HG03432 (cell line): ENCODE data around the gene CASKIN2.
"Not testable (repeated sequence)": the region's sequence is repeated elsewhere in the genome, so short reads cannot be mapped to it uniquely, and the experiment has no call there.

ENCODE experiments used
- ATAC-seq: cut with Tn5 transposase; IDR thresholded peaks from one replicate; pipeline ENCODE4 v1.9.1; 2021; ENCODE audit warnings: mild to moderate bottlenecking, moderate library complexity; ENCODE audit not compliant: unreplicated experiment

CASKIN2 gene

DNA sequence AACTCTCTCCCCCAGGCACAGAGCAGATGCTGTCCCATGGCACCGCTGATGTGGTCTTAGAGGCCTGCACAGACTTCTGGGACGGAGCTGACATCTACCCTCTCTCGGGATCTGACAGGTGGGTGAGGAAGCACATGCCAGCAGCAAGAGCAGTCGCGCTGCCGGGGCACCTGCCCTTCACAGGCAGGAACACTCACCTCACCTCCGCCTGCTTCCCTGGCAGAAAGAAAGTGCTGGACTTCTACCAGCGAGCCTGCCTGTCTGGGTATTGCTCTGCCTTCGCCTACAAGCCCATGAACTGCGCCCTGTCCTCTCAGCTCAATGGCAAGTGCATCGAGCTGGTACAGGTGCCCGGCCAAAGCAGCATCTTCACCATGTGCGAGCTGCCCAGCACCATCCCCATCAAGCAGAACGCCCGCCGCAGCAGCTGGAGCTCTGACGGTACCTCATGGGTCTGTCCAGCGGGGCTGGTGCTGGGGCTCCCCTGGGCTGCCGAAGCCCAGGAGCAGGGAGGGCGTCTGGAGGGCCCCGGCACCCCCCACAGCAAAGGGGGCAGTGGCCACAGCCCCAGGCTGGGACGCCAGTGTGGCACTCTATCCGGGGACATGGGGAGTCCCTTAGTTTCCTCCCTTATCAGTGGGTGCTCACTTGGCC lies 21.7 kb downstream of the CASKIN2 start:
- ATAC-seq: no peak

- ATAC-seq: no peak
Observed at GRCh38 chr17:75492555-75493168, 22.7 kb downstream of the CASKIN2 start.

DNA sequence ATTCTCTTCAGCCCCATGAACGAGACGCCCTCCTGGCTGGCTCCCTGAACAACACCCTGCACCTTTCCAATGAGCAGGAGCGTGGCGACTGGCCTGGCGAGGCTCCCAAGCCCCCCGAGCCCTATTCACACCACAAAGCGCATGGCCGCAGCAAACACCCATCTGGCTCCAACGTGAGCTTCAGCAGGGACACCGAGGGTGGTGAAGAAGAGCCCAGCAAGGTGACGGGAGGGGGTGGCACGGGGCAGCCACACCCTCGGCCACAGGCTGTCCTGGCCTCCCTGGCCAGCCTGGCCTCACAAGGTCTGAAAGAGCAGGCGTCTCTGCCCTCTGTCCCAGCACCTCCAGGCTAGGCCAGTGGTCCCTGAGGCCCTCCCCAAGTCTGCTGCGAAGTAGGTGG lies 23.7 kb downstream of the CASKIN2 start:
- no peak for ATAC-seq

DNA sequence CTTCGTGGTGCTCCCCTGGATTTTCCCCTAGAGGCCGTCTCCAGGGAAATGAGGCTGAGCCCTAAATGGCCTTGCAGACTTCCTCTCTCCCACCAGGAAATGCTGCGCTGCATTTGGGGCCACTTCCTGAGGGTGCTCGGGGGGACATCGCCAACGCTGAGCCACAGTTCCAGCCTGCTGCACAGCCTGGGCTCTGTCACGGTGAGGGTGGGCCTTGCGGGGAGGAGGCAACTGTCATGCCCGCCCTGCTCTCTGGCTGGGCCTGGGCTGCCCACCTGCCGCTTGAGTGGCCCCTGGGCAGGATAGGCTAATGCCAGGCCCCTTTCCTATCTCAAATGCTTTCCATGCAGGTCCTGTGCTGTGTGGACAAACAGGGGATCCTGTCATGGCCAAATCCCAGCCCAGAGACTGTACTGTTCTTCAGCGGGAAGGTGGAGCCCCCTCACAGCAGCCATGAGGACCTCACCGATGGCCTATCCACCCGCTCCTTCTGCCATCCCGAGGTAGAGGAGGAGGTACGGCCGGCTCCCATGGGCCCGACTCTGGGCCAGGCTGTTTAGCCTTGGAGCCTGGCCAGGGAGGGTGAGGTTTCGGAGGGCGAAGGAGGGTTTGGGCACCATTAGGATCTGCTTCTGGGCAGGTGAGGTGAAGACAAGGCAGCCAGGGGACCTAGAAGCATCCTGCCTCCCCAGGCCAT lies 24.2 kb downstream of the CASKIN2 start:
- no peak for ATAC-seq

DNA sequence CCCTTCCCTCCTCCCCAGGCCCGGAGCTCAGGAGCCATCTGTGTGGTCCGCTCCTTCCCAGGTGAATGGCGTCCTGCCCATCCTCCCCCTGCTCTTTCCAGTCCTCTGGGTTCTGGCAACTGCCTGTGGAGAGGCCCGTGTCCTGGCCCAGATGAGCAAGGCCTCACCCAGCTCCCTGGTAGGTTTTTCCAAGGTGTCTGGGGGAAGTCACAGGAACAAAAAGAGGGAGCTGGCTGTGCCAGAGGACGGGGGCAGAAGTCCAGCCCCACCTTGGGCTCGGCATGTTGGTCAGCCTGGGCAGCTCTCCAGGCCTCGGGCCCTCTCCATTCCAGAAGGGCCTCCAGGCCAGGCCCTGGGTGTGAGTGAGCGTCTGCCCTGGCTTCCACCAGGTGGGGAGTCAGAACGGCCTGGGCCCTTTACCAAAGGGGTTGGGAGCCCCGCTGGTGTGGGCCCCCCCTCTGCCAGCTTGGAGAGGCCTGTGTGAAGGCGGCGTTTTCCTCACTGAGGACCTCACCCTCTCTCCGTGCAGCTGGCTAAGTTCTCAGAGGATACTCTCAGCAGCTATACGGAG lies 25.1 kb downstream of the CASKIN2 start:
- ATAC-seq: no peak

- ATAC-seq: no peak
Observed at GRCh38 chr17:75489511-75489955, 25.8 kb downstream of the CASKIN2 start.

GRCh38 chr17:75488693-75489510 lies 26.4 kb downstream of the CASKIN2 start:
- ATAC-seq: no peak

DNA sequence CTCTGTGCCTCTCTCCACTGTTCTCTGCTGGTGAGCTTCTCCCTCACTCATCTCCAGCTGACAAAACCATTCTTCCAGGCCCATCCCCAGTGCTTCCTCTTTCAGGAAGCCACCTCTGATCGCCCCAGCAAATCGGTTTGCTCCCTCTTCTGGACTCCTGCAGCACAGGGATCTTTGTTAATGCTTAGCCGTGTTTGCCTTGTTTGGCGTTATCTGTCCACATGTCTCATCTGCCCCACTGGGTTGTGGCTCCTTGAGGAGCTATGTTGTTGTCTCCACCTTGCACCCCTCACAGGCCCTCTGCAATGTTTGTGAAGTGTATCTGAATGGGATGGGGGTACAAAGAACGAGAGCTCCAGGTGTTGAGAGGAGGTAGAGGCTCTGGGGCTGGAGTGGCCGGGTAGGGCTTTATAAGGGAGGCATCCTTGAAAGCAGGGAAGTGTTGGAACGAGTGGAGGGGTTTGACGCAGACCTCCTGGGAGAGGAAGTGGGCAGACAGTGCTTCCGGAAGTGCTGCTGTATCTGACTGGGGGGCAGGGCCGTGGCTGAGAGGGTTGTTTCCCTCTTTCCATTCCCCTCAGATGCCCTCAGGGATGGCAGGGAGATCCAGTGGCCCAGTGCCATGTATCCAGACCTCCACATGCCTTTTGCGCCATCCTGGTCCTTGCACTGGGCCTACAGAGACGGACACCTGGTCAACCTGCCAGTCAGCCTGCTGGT lies 27.8 kb downstream of the CASKIN2 start:
- ATAC-seq: no peak

DNA sequence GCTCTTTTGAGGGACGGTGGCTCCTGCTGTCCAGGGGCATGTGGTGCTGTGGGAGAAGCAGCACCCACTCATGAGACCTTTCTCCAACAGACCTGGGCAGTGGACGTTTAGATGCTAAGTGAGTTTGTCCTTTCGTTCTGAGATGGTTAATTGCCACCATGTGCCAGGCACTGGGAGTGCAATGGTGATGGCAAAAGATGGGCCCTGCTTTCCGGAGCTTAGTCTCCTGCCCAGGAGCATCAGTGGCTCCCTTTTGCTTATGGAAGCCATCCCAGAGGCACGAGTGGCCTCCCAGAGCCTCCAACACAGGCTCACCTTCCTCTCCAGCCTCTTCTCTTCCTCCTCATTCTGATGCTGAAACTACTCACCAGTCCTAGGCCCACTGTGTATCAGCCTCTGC lies 28.4 kb downstream of the CASKIN2 start:
- ATAC-seq: no peak

GRCh38 chr17:75486151-75486550 lies 29.2 kb downstream of the CASKIN2 start:
- no peak for ATAC-seq

- ATAC-seq: no peak
Observed at GRCh38 chr17:75485688-75486087, 29.6 kb downstream of the CASKIN2 start.

GRCh38 chr17:75482098-75482942 lies 33.0 kb downstream of the CASKIN2 start:
- no peak for ATAC-seq

DNA sequence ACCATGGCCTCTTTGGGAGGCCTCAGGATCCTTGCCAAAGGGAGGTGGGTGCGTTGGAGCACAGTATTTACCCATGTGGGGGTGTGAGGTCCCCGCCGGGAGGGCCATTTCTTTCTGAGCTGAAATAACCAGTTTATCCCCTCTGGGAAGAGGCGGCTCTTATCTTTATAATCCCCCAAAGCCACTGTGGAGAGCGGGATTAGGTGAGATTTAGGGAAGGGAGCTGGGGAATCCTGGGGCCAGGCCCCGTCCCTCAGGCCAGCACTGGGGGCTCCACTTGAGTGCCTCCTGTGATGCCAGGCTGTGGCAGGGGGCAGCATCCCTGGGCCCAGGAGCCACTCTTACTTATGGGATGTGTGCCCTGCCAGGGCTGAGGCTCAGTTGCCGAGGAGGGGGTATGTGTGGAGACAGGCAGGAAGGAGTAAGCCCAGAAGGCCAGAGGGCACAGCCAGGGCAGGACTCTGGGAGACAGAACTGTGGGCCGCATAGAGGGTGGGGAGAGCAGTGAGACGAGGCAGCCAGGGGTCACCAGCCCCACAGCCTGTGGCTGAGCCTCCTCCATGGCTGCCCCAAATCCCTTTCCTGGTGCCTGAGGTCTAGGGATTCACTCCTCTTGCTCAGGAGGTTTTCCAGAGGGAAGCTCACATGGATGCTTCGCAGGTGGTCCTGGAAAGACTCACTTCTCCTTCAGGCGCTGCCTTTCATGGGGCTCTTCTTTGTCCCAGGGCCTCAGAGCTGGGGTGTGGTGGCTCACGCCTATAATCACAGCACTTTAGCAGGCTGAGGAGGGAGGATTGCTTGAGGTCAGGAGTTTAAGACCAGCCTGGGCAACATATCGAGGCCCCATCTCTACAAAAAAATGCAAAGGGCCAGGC lies 33.9 kb downstream of the CASKIN2 start:
- ATAC-seq: no peak

- no peak for ATAC-seq
Observed at GRCh38 chr17:75480281-75480680, 35.1 kb downstream of the CASKIN2 start.

- no peak for ATAC-seq
Observed at GRCh38 chr17:75478508-75478907, 36.8 kb downstream of the CASKIN2 start.

DNA sequence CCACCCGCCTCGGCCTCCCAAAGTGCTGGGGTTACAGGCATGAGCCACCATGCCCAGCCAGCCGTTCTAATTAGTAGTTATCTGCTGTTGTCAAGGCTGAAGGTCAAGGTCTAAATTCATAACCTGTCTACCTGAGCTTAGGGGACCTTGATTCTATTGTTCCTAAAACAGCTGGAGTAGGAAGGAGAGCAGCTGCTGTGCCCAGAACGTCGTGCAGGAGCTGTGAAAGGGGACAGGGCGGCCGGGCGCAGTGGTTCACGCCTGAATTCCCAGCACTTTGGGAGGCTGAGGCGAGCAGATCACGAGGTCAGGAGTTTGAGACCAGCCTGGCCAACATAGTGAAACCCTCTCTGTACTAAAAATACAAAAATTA lies 37.9 kb downstream of the CASKIN2 start:
- not testable (repeated sequence) for ATAC-seq

DNA sequence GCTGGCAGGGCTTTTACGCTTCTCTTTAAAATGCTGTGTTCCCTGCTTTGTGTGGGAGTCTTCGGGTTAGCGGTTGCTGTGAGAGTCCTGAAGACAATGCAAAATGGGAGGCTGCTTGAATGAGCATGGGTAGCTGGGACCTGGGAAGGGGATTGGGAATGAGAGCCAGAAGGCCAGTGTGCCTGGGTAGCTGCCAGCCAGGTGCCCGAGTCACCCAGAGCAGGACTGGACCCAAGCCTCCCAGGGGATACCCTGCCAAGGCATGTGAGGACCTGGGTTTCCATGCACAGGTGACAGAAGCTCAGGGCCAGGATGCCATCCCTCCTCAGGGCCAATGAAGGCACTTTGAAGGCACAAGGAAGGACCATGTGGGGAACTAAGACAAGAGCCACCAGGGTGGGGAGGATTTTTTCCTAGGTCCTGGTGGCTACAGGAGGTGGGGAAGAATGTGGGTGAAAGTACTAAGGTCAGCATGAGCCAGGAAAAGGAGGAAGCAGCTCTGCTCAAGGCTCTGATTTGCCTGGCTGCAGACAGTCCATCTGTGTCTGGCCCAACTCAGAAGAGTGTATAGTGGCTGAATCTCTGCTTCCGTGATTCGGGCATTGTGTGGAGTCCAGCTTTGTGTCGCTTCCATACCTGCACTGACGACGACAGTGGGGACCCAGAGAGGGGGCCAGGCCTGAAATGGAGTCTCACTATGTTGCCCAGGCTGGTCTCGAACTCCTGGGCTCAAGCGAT lies 38.4 kb downstream of the CASKIN2 start:
- no peak for ATAC-seq

DNA sequence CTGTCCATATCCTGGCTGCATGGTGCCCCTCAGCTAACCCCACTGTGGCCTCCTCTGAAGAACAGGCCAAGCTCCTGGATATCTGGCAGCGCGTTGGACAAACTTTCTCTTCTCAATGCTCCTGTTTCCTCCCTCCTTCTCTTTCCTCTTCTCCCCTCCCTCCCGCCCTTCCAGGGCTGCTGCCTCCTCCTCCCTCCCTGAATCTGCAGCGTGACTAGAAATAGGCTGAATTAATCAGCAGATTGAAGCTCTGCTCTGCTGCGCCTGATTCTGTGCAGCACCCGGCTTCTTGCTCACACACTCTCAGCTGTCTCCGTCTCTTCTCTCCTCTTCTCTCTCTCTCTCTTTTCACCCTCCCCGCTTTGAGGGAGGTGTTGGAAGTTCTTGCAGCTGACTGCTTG lies 39.1 kb downstream of the CASKIN2 start:
- ATAC-seq: no peak
